ENCODE data around the gene PRDM15.
A peak's percentile ranks its signal among the peaks of the same experiment; 100 is the strongest.

Gene PRDM15

DNA sequence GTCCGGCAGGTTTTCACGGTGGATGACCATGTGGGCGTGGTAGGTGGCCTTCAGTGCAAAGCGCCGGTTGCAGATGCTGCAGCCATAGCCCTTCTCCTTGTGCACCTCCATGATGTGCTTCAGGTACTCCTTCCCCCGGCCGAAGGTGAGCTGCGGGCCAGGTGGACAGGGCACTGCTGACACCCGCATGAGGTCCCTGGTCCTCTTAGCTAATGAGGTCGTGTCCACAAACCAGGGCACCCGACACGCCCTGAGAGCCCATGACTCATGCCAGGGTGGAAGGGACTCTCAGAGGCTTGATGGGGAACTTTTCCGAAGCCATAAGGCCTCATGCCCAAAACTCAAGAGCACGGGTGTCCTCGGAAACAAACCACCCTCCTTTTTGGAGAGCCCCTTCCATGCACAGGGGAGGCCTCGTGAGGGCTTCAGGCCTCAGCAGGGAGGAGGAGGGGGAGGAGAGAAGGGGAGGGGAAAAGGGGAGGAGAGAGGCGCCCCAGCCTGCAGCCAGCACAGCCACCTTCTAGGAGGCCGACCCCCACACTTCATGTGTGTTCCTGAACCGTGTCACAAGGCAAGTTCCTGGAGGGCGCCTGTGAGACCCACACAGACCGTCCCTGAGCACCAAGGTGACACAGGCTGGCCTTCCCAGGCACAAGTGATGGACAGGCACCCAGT, 57.9 kb downstream of the PRDM15 start:
- no peak for DNase-seq

- DNase-seq: no peak
Measured at GRCh38 chr21:41820384-41821080, 58.6 kb downstream of the PRDM15 start.

DNA sequence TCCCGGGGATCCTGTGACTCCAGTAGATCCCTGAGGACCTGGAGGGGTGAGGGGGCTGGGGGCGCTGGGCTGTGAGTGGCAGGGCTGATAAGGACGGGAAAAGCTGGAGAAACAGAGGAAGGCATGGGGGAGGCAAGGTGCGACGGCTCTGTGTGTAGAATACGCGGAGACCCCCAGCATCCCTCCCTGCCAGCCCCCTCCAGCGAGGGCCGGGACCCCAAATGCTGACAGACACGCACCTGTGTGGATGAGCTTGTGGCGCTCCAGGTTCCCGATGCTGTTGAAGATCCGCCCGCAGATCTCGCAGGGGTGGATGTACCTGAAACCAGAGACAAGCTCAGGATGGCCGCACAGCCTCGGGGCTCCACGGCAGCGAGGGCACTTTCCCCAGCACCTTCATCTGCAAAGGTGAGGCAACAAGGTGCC, 59.3 kb downstream of the PRDM15 start:
- no peak for DNase-seq

DNA sequence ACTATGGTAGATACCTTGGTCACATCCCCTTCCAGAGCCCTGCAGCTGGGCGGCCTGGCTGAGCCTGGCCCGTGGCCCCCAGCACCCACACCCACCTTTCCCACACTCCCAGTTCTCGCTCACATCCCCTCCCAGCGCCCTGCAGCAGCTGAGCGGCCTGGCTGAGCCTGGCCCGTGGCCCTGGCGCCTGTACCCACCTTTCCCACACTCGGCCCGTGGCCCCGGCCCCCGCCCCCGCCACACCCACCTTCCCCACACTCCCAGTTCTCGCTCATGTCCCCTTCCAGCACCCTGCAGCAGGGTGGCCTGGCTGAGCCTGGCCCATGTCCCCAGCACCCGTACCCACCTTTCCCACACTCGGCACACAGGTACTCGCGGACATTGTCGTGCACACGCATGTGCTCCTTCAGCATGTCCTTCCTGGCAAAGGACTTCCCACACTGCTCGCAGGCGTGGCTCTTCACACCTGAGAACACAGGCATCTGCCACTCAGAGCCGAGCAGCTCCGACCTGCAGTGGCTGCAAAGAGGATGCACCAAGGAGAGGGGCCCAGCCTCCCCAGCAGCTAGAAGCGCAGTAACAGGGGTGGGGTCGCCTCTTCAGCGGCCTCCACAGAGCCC, 59.8 kb downstream of the PRDM15 start:
- DNase-seq: no peak

DNA sequence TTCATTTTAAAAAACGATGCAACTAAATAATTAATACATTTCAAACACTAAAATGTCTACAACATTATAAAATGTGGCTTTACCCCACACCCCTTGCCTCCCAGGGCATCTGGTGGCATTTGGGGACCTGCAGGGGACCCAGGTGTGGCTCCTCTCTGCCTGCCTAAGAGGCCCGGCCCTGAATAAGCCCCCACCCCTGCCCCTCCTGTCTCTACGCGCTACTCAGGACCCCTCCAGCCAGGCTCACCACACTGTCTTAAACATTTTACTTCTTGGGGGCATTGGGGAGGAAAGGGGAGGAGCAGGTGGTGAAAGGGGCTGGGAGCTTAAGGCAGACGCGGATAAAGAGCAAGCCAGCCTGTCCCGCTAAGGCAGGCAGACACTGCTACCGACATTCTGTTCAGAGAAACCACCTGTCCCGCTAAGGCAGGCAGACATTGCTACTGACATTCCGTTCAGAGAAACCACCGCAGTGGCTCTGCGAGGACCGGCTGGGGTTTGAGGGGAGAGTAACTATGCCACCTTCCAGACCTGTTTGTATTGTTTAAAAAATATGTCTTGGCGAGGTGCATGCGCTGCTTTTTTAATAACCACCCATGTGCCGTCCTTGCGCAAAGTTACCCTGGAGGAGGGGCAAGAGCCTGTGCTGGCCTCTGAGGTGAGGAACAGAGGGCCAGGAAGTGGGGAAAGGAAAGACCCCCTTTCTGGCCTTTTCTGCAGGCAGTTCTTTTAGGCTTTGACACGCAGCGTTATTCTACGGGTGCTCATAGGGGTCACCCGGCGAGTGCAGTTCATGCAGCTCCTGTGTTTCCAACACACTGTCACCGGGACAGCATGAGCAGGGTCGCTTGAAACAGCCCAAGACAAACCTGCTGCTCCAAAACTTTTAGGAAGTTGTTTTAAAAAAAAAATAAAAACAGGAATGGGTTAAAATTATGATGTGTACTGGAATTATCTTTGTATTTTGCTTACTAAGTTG, 61.0 kb downstream of the PRDM15 start:
- DNase-seq: no peak

DNA sequence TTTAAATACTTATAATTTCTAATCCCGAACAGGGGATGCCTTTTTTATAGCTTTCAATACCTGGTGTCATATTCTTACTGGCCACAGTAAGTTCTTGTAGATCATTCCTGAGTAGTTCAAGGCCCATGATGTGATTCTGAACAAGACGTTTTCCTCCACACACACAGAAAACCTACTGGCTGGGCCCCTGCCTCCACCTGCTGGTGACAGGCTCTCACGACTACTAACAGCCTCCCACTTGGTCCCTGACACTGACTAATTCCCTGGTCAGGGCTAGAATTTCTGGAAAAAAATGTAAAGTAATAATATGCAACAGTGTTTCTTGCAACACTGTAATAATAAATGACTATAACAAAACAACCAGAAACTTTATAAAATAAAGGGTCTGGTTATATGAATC, 61.9 kb downstream of the PRDM15 start:
- DNase-seq: peak; percentile 54

GRCh38 chr21:41816583-41817165, 62.5 kb downstream of the PRDM15 start:
- peak; percentile 35 for DNase-seq

GRCh38 chr21:41815652-41816582, 63.2 kb downstream of the PRDM15 start:
- DNase-seq: no peak

DNA sequence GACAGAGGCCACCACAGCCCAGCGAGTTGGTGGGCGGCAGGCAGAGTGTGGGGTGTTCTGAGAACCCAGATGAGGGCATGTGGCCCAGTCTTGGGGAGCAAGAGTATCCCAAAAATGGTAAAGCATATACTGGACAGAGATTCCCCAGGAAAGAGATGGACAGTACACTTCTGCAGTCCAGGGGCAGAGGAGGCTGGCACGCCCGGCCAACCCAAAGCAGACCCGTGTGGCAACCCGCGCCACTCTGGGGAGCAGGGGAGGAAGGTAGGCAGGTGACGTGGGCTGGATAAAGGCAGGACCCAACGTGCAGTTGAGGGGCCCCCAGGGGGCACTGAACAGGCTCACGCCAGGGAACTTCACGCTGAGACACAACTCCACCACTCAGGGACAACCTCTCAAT, 65.9 kb downstream of the PRDM15 start:
- DNase-seq: no peak

DNA sequence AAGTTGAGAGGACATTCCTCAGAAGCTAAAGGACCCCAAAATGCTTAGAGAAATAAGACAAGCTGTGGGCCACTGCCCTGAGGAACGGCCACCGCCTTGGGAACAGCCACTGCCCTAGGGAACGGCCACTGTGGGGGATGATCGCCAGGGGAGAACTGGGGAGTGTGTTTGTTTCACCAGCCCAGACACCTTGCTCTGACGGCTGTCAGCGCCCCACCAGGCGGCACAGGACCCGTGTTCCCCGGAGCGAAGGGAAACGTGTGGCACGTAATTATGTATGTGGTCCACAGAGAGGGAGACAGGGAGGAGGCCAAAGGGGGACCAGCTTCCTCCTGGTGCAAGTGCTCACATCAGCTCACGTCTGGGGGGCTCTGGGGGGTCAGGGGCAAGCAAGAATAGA, 66.5 kb downstream of the PRDM15 start:
- DNase-seq: no peak

DNA sequence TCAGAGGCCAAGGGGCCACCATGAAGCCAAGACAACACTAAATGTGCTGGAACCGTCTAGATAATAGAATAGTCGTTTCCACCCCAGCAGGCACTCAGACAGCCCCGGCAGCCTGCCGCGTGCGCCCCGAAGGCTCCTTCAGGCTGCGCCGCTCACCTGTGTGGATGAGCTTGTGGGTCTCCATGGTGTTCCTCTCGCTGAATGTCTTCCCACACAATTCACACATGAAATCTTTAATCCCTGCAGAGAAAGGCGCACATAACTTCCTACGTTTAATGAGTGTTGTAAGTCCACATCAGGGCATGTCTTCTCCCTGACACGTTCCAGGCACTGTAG, 68.6 kb downstream of the PRDM15 start:
- DNase-seq: no peak

DNA sequence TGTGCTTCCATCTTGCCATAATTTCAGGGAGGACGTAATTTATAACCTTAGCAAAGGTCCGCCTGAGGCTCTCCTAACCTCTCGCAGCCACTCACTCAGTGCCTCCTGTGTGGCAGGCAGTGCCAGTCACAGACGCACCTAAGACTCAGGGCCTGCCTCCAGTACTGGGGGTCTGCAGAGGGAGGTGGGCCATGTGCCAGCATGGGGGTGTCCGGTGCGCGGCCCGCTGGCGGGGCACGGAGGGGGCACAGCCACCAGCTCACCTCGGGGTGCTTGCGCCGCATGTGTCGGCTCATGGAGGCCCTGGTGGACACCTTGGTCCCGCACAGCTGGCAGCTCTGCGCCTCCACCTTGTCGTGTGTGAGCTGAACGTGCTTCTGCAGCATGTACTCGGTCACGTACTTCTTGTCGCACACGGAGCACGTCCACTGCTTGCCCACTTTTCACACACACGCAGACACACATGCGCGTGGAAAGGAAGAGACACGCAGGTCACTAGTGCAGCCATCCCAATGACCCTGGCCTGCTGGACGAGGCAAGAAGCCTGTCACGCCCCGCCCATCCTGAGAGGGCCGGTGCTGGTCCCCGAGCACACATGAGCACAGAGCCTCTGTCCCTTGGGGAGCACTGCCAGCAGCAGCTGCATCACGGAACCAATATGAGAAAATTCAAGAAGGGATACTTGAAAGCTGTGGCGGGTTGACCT, 69.1 kb downstream of the PRDM15 start:
- DNase-seq: no peak

GRCh38 chr21:41808846-41809245, 70.3 kb downstream of the PRDM15 start:
- no peak for DNase-seq

DNA sequence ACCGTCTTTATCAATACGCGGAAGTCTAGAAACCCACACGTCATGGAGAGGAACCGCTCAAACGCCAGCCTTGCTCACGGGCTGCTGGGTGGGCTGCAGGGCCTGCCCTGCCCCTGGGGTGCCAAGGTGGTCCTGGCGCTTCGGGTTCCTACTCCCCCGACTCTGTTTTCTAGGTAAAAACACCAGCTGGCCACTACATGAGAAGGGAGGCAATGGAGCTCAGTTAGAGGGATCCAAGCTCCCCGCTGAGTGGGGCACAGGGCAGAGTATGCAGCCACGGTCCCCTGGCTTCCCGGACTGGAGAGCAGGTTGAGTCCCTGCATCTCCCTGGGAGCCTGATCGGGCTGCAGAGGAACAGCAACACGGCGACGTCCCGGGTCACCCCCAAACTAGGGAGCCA, 71.0 kb downstream of the PRDM15 start:
- no peak for DNase-seq

- DNase-seq: no peak
Measured at GRCh38 chr21:41806773-41807172, 72.4 kb downstream of the PRDM15 start.

DNA sequence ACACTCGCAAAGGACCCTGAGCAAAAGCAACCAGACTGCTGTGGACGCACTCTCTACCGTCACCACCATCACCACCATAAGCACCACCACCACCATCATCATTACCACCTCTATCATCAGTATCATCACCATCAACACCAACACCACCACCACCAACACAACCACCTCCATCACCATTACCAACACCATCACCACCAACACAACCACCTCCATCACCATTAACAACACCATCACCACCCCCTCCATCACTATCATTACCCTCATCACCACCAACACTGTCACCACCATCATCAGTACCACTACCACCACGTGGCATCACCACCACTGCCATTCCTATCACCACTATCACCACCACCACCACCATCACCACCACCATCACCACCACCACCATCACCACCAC, 73.5 kb downstream of the PRDM15 start:
- no peak for DNase-seq

- no peak for DNase-seq
Measured at GRCh38 chr21:41805038-41805437, 74.1 kb downstream of the PRDM15 start.

GRCh38 chr21:41804381-41804780, 74.8 kb downstream of the PRDM15 start:
- DNase-seq: no peak

- DNase-seq: no peak
Measured at GRCh38 chr21:41803316-41803715, 75.8 kb downstream of the PRDM15 start.

DNA sequence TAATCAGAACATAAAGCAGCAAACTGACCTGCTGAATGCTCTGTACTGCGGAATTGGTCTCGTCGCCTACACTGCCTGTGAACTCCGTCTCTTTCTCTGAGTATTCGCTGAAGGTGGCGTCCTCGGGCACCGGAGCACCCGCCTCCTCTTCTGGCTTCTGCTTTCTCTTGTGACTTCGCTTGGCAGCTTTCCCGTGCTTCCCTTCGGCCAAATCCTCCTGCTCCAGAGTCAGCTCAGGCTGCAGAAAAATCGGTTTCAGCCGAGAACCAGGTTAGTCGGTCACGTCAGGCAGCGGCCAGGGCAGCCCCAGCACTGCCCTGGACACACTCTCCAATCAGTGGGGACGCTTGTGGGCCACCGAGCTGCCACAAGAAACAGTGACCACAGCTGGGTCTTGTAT, 76.5 kb downstream of the PRDM15 start:
- peak; percentile 37 for DNase-seq

- DNase-seq: no peak
Measured at GRCh38 chr21:41802198-41802584, 77.0 kb downstream of the PRDM15 start.
